GM23248 (cell line): ENCODE data around the gene CD6. TPM values are rescaled to one million over a fixed set of nuclear protein-coding genes. Genes with fewer than 3 reads are reported as not detected.

Experiments
- DNase-seq: peaks from one replicate; pipeline ENCODE4 v3.0.0-alpha.2; 2015
- H2AFZ ChIP-seq: fragments of 200-600 bp; sonication (generic); 2 replicates; pipeline ENCODE4 v1.6.1; 2016; ENCODE audit warnings: antibody characterized with exemption
- H3F3A ChIP-seq: fragments of 200-600 bp; sonication (generic); 2 replicates; pipeline ENCODE4 v1.6.1; 2016; ENCODE audit warnings: mild to moderate bottlenecking, antibody characterized with exemption, mixed run types; ENCODE audit not compliant: insufficient read depth
- H3K27ac ChIP-seq: fragments of 200-600 bp; sonication (generic); 2 replicates; pipeline ENCODE4 v1.5.1; 2016; ENCODE audit warnings: mild to moderate bottlenecking
- H3K27me3 ChIP-seq: fragments of 200-600 bp; sonication (generic); replicated peaks from 2 replicates; pipeline ENCODE4 v1.6.1; 2016; ENCODE audit warnings: mild to moderate bottlenecking; ENCODE audit not compliant: insufficient read depth
- H3K36me3 ChIP-seq: fragments of 200-600 bp; sonication (generic); 2 replicates; pipeline ENCODE4 v1.6.1; 2016; ENCODE audit warnings: low read depth, mild to moderate bottlenecking
- H3K4me1 ChIP-seq: fragments of 200-600 bp; sonication (generic); 2 replicates; pipeline ENCODE4 v1.6.1; 2016; ENCODE audit warnings: mild to moderate bottlenecking; ENCODE audit not compliant: insufficient read depth
- H3K4me2 ChIP-seq: fragments of 200-600 bp; sonication (generic); one replicate; pipeline ENCODE4 v1.6.1; 2016; ENCODE audit warnings: mild to moderate bottlenecking; ENCODE audit not compliant: unreplicated experiment
- H3K4me3 ChIP-seq: fragments of 200-600 bp; sonication (generic); 2 replicates; pipeline ENCODE4 v1.5.1; 2016; ENCODE audit warnings: mild to moderate bottlenecking
- H3K79me2 ChIP-seq: fragments of 200-600 bp; sonication (generic); 2 replicates; pipeline ENCODE4 v1.6.1; 2016; ENCODE audit warnings: mild to moderate bottlenecking; ENCODE audit not compliant: insufficient read depth
- H3K9ac ChIP-seq: fragments of 200-600 bp; sonication (generic); 2 replicates; pipeline ENCODE4 v1.6.1; 2016; ENCODE audit warnings: mild to moderate bottlenecking
- H3K9me2 ChIP-seq: fragments of 200-600 bp; sonication (generic); 2 replicates; pipeline ENCODE4 v1.6.1; 2016; ENCODE audit warnings: mixed run types, mild to moderate bottlenecking, moderate library complexity; ENCODE audit not compliant: insufficient read depth
- H3K9me3 ChIP-seq: fragments of 200-600 bp; sonication (generic); one replicate; pipeline ENCODE4 v1.6.1; 2017; ENCODE audit warnings: low read depth
- H4K20me1 ChIP-seq: fragments of 200-600 bp; sonication (generic); 2 replicates; pipeline ENCODE4 v1.6.0; 2016; ENCODE audit not compliant: insufficient read depth
- EZH2 ChIP-seq: fragments of 200-600 bp; sonication (generic); IDR thresholded peaks from 2 replicates; pipeline ENCODE4 v1.6.1; 2018; ENCODE audit warnings: antibody characterized with exemption, mild to moderate bottlenecking; ENCODE audit not compliant: insufficient read depth, poor library complexity, severe bottlenecking
- EZH2phosphoT487 ChIP-seq: fragments of 200-600 bp; sonication (generic); IDR thresholded peaks from 2 replicates; pipeline ENCODE4 v1.6.1; 2018; ENCODE audit warnings: antibody characterized with exemption, moderate library complexity, mild to moderate bottlenecking, low read depth; ENCODE audit not compliant: insufficient read depth
- WGBS, 2 experiments: methylation state at CpG; one replicate each; pipeline ENCODE4 v1.1.6; 2015 to 2017; ENCODE audit warnings: low lambda C conversion rate in 2 of 2, low coverage in 1 of 2; ENCODE audit errors: missing lambda C conversion rate in 2 of 2; 5-methylcytosine and 5-hydroxymethylcytosine counted together
- in situ Hi-C: fragments of 300-500 bp; cut with MboI; formaldehyde crosslinking; loops from 2 replicates; pipeline ENCODE4 v1.15.0; 2020
- polyA plus RNA-seq: library from polyadenylated mRNA; unstranded; fragments of >200 nt; fragmentation: Nextera tagmentation; extraction: Ambion mirVana; gene quantifications from 2 replicates; pipeline ENCODE4 v1.2.1, GENCODE V29; 2016
- total RNA-seq: library from RNA; depleted of rRNA; stranded (reverse); fragments of >200 nt; shearing (Covaris generic); gene quantifications from 2 replicates; pipeline ENCODE4 v1.2.3, GENCODE V29; 2014

Gene CD6
- total and polyA plus RNA-seq, 2 experiments from 2014 or later = not detected

GRCh38 chr11:60929764-60930163 lies 41.7 kb upstream of the CD6 start:
- DNase-seq = no peak
- in situ Hi-C loops = no loop called here
- Histone ChIP-seq H3K27ac (no peak overlapping the region), H3K36me3 (no peaks in the 10 kb centered on the region), H3K9me3 (no peaks in the 10 kb centered on the region), H3K79me2 (no peaks in the 10 kb centered on the region), H3K4me3 (no peak overlapping the region), H3K27me3 (no peaks in the 10 kb centered on the region), H3K4me1 (peaks cover 9% of the 10 kb centered on the region; the same call in 1 of the 2 replicates), H3K4me2 (no peak overlapping the region), H3F3A (no peaks in the 10 kb centered on the region), H4K20me1 (no peaks in the 10 kb centered on the region), H3K9ac (no peak overlapping the region), H3K9me2 (no peaks in the 10 kb centered on the region), H2AFZ (no peak overlapping the region)
- WGBS, 2 experiments = 80 to 82% methylated on average over 4 of the region's 4 CpGs
- TF ChIP-seq EZH2phosphoT487 = no peak
- TF ChIP-seq EZH2 = no peak

GRCh38 chr11:60930394-60930793 lies 41.1 kb upstream of the CD6 start:
- WGBS, 2 experiments = 85 to 92% methylated on average over 2 to 4 of the region's 4 CpGs
- Histone ChIP-seq H3K27ac (no peak overlapping the region), H3K27me3 (no peaks in the 10 kb centered on the region), H4K20me1 (no peaks in the 10 kb centered on the region), H3K4me3 (no peak overlapping the region), H3K9ac (no peak overlapping the region), H3K9me2 (no peaks in the 10 kb centered on the region), H2AFZ (no peak overlapping the region), H3K4me1 (peaks cover 4% of the 10 kb centered on the region; the same call in 1 of the 2 replicates), H3K4me2 (no peak overlapping the region), H3K9me3 (no peaks in the 10 kb centered on the region), H3K36me3 (no peaks in the 10 kb centered on the region), H3F3A (no peaks in the 10 kb centered on the region), H3K79me2 (no peaks in the 10 kb centered on the region)
- TF ChIP-seq EZH2phosphoT487 = no peak
- no peak for DNase-seq
- in situ Hi-C loops = no loop called here

- TF ChIP-seq EZH2 = no peak
- TF ChIP-seq EZH2phosphoT487 = no peak
- Histone ChIP-seq H3K27me3 (no peaks in the 10 kb centered on the region), H3K9ac (no peak overlapping the region), H3K4me2 (no peak overlapping the region), H3K4me1 (no peaks in the 10 kb centered on the region), H2AFZ (no peak overlapping the region), H3K79me2 (no peaks in the 10 kb centered on the region), H3K4me3 (no peak overlapping the region), H3K9me2 (no peaks in the 10 kb centered on the region), H3K9me3 (no peaks in the 10 kb centered on the region), H3F3A (no peaks in the 10 kb centered on the region), H3K36me3 (no peaks in the 10 kb centered on the region), H3K27ac (no peak overlapping the region), H4K20me1 (no peaks in the 10 kb centered on the region)
- DNase-seq = no peak
- in situ Hi-C loops = no loop called here
- WGBS, 2 experiments = 91 to 92% methylated on average over 8 to 9 of the region's 9 CpGs
These were observed 39.6 kb upstream of the CD6 start for GRCh38 chr11:60931917-60932316.

GRCh38 chr11:60932605-60933356 lies 38.7 kb upstream of the CD6 start:
- Histone ChIP-seq H3K36me3 (no peaks in the 10 kb centered on the region), H3F3A (no peaks in the 10 kb centered on the region), H4K20me1 (no peaks in the 10 kb centered on the region), H3K27me3 (no peaks in the 10 kb centered on the region), H3K4me2 (no peak overlapping the region), H3K4me1 (no peaks in the 10 kb centered on the region), H3K9me2 (no peaks in the 10 kb centered on the region), H3K9ac (no peak overlapping the region), H3K9me3 (no peaks in the 10 kb centered on the region), H3K27ac (no peak overlapping the region), H3K79me2 (no peaks in the 10 kb centered on the region), H2AFZ (no peak overlapping the region), H3K4me3 (no peak overlapping the region)
- TF ChIP-seq EZH2phosphoT487 (no peak), EZH2 (no peak)
- no peak for DNase-seq
- 79 to 80% methylated on average over 5 of the region's 5 CpGs for WGBS, 2 experiments
- in situ Hi-C loops = no loop called here
